OCI-M2 (cell line): ENCODE measurements around the gene HIVEP2.
"Not testable (repeated sequence)": the region's sequence is repeated elsewhere in the genome, so short reads cannot be mapped to it uniquely, and the experiment has no call there.

Experiments
- DNase-seq: peaks from one replicate; lab custom pipeline; 2025; ENCODE audit not compliant: unreplicated experiment; lab: John Stamatoyannopoulos, UW

HIVEP2 gene

GRCh38 chr6:142945049-142945445, at the start of gene HIVEP2:
TSS of gene HIVEP2 (minus strand) at chr6:142945176. CDS start at chr6:142774738, 170,438 bp downstream.
- DNase-seq = no peak

GRCh38 chr6:142993977-142994376, 49.0 kb upstream of the HIVEP2 start:
- DNase-seq = no peak

- DNase-seq = no peak
Observed at GRCh38 chr6:142987490-142987889, 42.5 kb upstream of the HIVEP2 start.

DNA sequence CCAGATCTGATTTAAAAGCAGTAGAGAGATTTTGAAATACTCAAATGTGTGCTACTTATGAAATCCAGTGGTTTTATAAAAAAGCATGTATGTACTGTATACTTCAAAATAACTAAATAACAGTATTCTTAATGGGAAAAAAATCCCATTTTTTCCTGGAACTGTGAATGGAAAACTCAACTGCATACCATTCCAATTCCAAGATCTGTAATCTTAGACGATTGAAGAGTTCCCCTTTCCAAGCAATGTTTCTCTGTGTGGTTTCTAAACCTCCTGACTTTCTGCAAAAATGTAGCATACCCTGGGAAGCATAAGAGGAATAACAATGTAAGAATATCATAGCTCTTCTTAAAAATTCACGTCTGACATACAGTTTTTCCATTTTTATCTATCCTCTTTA, 40.3 kb upstream of the HIVEP2 start:
- no peak for DNase-seq

GRCh38 chr6:142984386-142984785, 39.4 kb upstream of the HIVEP2 start:
- DNase-seq = no peak

DNA sequence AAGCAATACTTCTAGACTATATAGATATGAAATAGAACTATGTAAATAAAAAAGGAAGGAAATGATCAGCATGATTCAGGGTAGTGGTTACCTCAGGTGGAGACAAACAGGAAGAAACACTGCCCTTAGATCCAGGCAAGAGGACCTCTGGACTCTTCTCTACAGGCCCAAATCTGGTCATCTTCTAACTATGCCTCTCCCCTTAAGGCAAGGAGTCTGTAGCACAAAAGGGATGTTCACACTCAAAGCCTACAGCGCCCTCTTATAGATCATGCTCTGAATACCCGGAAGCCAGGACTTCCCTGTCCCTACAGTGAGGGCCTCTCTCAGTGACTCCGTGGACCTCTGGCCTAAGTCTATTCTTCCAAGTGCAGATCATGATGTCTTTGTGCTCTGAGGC, 30.4 kb upstream of the HIVEP2 start:
- no peak for DNase-seq

DNA sequence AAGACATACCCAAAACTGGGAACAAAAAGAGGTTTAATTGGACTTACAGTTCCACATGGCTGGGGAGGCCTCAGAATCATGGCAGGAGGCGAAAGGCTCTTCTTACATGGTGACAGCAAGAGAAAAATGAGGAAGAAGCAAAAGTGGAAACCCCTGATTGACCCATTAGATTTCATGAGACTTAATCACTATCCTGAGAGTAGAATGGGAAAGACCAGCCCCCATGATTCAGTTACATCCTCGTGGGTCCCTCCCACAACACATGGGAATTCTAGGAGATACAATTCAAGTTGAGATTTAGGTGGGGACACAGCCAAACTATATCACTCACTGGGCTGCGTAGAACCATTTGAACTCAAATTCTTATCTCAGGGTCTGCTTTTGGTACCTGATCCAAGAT, 26.0 kb upstream of the HIVEP2 start:
- not testable (repeated sequence) for DNase-seq

GRCh38 chr6:142968601-142969000, 23.6 kb upstream of the HIVEP2 start:
- no peak for DNase-seq

GRCh38 chr6:142966294-142966693, 21.3 kb upstream of the HIVEP2 start:
- no peak for DNase-seq

GRCh38 chr6:142965164-142965563, 20.2 kb upstream of the HIVEP2 start:
- no peak for DNase-seq

- DNase-seq = no peak
Observed at GRCh38 chr6:142960098-142960497, 15.1 kb upstream of the HIVEP2 start.

GRCh38 chr6:142958343-142958742, 13.4 kb upstream of the HIVEP2 start:
- DNase-seq = no peak

- DNase-seq = no peak
Observed at GRCh38 chr6:142956726-142957125, 11.8 kb upstream of the HIVEP2 start.

DNA sequence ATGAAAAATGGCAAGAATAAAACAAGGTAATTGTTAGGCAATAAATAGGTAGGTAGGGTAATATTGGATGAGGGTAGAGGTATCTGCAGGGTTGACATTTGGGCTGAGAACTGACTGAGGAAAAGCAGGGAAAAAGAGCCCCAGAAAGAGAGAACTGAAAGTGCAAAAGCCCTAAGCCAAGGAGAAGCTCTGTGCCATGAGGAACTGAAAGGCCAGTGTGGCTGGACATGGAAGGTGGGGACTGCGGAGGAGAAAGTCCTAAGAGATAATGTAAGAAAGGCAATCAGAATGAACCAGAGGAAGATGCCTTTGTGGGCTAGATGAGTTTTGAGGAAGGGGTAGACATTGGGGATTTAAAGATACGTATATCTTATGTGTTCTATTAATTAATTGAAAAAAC, 9.9 kb upstream of the HIVEP2 start:
- DNase-seq = no peak

- DNase-seq = no peak
Observed at GRCh38 chr6:142953373-142954273, 8.6 kb upstream of the HIVEP2 start.

DNA sequence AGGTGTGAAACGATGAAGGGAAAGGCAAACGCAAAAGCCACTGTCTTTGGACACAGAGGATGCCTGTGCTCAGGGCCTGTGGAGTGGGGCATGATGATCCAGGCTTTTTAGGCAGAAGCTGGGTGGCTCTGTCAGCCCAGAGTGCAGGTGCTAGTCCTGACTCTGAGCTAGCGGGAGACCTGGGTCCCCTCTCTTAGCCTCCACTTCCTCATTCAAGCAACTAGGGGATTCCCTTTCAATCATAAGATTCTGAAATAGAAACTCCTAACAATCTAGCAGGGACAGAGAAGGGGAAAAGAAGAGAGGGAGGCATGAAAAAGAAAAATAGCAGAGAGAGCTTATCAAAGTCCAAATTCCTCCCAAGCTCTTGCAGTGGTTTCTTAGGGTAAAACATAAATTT, 7.6 kb upstream of the HIVEP2 start:
- DNase-seq = no peak

DNA sequence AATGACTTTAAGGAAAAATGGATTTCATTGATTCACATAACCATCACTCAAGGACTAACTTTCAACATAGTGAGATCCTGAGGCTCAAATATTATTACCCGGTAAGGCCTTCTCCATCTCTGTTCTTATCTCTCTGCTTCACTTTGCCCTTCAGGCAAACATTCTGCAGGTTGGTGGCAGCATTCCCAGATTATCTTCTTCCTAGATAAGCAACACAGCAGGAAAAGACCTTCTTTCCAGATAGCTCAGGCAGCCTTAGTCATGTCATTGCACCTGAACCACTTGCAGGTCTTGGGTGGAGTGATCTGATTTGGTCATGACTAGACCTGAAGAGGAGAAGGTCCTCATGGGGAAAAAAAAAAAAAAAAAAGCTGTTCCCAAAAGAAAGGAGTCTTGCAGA, 5.3 kb upstream of the HIVEP2 start:
- DNase-seq = no peak

- no peak for DNase-seq
Observed at GRCh38 chr6:142947714-142948480, 2.9 kb upstream of the HIVEP2 start.

DNA sequence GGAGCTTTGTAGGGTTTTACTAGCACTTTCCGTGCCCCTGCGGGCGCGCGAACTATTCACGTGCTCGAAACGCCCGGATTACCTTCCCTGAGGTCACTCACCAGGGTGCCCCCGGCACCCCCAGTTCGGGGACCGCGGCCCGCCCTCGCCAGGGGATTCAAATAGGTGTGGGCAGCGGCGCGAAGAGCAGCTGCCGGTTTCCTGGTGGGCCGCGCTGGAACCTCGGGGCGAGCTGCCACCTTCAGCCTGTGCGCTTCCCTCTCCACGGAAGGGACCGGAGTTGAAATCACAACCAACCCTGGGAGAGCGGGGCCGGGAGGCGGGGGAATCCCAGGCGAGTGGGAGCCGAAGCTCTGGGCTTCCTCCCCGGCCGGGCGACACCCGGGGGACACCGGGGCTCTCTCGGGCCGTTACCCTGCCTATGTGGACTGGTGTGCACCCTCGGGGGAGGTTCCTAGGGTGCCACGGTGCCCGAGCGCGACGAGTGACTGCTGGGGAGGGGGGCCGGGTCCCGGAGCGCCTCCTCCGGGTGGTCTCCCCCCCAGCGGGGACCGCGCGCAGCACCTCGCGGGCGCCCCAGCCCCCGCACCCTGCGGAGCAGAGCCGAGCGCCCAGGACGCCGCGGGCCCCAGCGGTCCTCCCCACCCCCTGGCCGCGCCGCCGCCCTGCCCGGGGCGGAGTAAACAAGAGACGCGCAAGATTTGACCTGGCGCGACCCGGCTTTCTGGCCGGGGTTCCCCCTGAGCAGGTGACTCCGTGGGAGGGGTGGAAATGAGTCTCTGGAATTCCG, 2.1 kb upstream of the HIVEP2 start:
- no peak for DNase-seq

- DNase-seq = no peak
Observed at GRCh38 chr6:142946181-142946923, 1.4 kb upstream of the HIVEP2 start.
